ENCODE measurements around the gene PNMA6F. TPM values are rescaled to one million over a fixed set of nuclear protein-coding genes. Genes with fewer than 3 reads are reported as not detected.

PNMA6F gene
- total RNA-seq, 1 donor from 2014 or later = not detected

DNA sequence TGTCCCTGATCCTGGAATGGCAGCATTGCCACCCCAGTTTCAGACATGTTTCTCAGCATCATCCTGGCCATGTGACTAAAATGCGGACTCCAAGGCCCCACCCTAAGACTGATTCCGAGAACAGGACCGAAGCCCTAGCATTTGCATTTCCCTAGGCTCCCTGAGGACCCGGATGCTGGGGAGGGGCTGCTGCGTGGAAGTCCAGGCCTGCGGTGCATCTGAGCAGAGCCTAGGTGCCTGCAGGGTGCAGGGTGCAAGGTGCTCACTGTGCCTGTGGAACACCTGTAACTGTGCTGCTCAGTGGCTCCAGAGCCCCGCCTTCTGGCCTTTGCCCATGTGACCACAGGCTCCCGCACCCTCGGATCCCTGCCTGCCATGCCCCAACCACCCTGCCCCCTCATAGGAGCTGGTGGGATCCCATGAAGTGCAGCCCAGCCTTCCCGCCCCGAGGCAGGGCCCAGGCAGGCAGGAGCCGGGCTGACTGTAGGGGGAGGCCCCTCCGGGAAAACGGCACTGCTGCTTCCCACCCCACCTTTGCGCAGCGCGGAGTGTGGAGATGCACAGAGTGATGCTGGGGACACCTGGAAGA, 14.9 kb downstream of the PNMA6F start:
- no peak overlapping the region for H3K27ac Mint-ChIP-seq (ENCODE audit: unreplicated experiment)
- H3K4me1 Mint-ChIP-seq (ENCODE audit: low read depth) = no peaks in the 10 kb centered on the region
- H3K36me3 Mint-ChIP-seq (ENCODE audit: low read depth) = peaks cover 3% of the 10 kb centered on the region
- peaks cover 14% of the 10 kb centered on the region for H3K9me3 Mint-ChIP-seq (ENCODE audit: low read depth)
- no peak overlapping the region for H3K4me3 Mint-ChIP-seq (ENCODE audit: unreplicated experiment)
- TF ChIP-seq, protein P1, sequence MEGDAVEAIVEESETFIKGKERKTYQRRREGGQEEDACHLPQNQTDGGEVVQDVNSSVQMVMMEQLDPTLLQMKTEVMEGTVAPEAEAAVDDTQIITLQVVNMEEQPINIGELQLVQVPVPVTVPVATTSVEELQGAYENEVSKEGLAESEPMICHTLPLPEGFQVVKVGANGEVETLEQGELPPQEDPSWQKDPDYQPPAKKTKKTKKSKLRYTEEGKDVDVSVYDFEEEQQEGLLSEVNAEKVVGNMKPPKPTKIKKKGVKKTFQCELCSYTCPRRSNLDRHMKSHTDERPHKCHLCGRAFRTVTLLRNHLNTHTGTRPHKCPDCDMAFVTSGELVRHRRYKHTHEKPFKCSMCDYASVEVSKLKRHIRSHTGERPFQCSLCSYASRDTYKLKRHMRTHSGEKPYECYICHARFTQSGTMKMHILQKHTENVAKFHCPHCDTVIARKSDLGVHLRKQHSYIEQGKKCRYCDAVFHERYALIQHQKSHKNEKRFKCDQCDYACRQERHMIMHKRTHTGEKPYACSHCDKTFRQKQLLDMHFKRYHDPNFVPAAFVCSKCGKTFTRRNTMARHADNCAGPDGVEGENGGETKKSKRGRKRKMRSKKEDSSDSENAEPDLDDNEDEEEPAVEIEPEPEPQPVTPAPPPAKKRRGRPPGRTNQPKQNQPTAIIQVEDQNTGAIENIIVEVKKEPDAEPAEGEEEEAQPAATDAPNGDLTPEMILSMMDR (IDR thresholded peaks at IDR 0.05) = no peak
- peaks cover 14% of the 10 kb centered on the region for H3K27me3 Mint-ChIP-seq (ENCODE audit: low read depth)
- DNase-seq (ENCODE audit: low spot score) = no peak

DNA sequence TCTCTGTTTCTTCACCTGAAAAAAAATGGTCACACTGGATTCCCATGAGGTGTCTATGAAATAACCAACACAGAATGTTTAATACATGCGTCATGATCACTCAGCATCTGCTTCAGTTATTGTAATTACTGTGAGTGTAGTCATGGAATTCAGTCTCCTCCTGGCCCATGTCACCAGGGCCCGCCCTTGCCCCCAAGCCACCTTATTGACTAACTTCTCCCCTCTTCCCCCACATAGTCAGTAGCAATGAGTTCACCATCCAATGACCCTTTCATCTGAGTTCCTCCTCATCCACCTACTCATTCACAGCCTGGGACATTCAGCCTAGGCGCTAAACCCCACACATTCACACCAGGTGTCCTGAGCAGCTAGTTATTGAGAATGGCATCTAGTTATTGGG, 15.6 kb downstream of the PNMA6F start:
- no peak for DNase-seq (ENCODE audit: low spot score)
- Mint-ChIP-seq H3K4me3 (ENCODE audit: unreplicated experiment) (no peak overlapping the region), H3K36me3 (ENCODE audit: low read depth) (peaks cover 3% of the 10 kb centered on the region), H3K9me3 (ENCODE audit: low read depth) (peaks cover 12% of the 10 kb centered on the region), H3K27ac (ENCODE audit: unreplicated experiment) (no peak overlapping the region), H3K4me1 (ENCODE audit: low read depth) (no peaks in the 10 kb centered on the region), H3K27me3 (ENCODE audit: low read depth) (peaks cover 14% of the 10 kb centered on the region)
- TF ChIP-seq, protein P1 (IDR thresholded peaks at IDR 0.05) = no peak

DNA sequence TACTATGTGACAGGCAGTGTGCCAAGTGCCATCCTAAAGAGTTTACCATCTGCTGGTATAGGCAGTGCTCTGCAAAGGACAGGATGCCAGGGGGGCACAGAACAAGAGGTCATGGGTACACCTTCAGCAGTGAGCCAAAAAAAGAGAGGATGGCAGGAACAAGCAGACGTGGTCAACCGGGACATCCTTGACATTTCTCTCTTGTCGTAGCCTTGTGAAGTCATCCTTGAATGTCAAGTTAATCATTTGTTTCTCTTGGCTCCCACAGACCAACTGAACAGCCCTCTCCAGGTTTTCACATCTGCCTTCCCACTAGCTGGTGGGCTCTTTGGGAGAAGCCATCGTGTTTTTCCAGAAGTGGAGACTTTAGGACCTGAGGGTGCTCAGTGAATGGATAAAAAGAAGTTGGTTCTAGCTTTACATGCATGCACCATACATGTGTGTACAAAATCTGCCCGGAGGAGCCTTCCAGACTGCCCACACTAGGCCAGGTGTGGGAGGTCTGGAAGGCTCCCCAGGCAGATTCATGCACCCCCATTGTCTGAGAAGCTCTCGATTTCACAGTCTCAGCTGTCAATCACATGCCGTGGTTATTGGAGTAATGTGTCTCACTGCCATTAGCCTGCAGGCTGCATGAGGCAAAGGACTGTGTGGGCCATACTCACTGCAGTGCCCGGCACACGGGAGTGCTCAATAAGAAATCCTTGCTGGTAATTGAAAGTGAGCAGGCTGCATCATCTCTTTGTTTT, 16.4 kb downstream of the PNMA6F start:
- Mint-ChIP-seq H3K36me3 (ENCODE audit: low read depth) (peaks cover 2% of the 10 kb centered on the region), H3K9me3 (ENCODE audit: low read depth) (peaks cover 9% of the 10 kb centered on the region), H3K27me3 (ENCODE audit: low read depth) (peaks cover 17% of the 10 kb centered on the region), H3K4me1 (ENCODE audit: low read depth) (no peaks in the 10 kb centered on the region), H3K4me3 (ENCODE audit: unreplicated experiment) (no peak overlapping the region), H3K27ac (ENCODE audit: unreplicated experiment) (no peak overlapping the region)
- no peak for DNase-seq (ENCODE audit: low spot score)
- TF ChIP-seq, protein P1 (IDR thresholded peaks at IDR 0.05) = no peak

DNA sequence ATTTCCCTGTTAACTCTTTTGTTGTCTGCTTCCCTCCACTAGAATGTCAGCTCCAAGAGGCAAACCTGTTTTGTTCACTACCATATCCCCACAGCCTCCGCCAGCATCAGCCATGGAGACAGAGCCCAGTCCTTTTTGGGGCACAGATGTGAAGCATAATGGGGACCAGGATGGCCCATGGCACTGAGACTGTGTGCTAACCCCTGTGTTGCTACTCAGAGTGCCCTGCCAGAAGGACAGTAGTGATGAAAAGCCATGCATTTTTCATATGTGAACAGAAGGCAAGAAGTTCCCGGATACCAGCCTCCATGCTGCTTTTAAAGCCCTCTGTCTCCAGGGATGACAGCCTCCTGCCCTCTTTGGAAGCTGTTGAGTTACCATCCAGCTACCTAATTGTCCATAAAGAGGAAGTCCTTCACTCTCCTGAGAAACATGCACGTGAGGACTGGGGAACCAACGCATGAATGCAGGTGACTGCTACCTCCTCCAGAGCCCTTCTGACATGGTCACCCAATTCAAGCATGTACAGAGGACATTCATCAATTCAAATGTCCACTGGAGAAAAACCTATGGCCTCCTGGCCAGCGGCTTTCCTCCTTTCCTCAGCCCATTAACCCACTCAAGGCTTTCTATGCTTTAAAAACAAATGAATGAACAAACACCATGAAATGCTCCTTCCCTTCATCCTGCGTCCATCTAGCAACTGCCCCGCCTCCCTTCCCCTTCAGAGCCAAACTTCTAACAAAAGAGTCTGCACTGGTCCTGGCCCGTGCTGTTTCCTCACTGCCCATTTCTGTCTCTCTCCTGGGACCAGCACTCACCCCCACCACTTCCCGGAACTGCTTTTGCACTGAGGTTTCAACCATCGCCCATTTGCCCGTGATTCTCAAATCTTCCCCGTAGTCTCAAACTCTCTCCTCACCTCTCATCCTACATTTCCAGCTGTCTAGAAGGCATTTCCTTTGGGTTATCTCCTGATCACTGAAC, 18.0 kb downstream of the PNMA6F start:
- TF ChIP-seq, protein P1 (IDR thresholded peaks at IDR 0.05) = no peak
- Mint-ChIP-seq H3K36me3 (ENCODE audit: low read depth) (no peaks in the 10 kb centered on the region), H3K27ac (ENCODE audit: unreplicated experiment) (no peak overlapping the region), H3K4me3 (ENCODE audit: unreplicated experiment) (no peak overlapping the region), H3K9me3 (ENCODE audit: low read depth) (peaks cover 9% of the 10 kb centered on the region), H3K4me1 (ENCODE audit: low read depth) (no peaks in the 10 kb centered on the region), H3K27me3 (ENCODE audit: low read depth) (peaks cover 18% of the 10 kb centered on the region)
- no peak for DNase-seq (ENCODE audit: low spot score)

DNA sequence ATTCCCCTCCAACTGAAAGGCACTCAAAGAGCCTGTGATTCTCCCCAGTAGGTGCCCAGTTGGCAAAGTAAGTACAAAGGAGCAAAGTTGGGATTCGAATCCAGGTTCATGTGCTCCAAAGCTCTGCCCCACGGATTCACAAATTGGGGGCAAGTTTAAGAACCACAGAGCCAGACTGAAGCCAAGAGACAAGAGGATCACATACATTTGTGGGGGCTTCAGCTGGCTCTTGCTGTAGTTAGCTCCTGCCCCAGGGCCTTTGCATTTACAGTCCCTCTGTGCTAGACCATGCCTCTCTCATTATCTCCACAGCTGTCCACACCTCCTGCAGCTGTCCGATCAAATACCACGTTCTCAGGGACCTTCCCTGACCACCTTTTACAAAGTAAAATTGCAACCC, 18.8 kb downstream of the PNMA6F start:
- TF ChIP-seq, protein P1 (IDR thresholded peaks at IDR 0.05) = no peak
- no peaks in the 10 kb centered on the region for H3K36me3 Mint-ChIP-seq (ENCODE audit: low read depth)
- H3K4me1 Mint-ChIP-seq (ENCODE audit: low read depth) = no peaks in the 10 kb centered on the region

More for the DNA sequence above, 18.8 kb downstream of the PNMA6F start:
- Mint-ChIP-seq H3K27me3 (ENCODE audit: low read depth) (peaks cover 21% of the 10 kb centered on the region), H3K27ac (ENCODE audit: unreplicated experiment) (no peak overlapping the region), H3K4me3 (ENCODE audit: unreplicated experiment) (no peak overlapping the region), H3K9me3 (ENCODE audit: low read depth) (peaks cover 9% of the 10 kb centered on the region)
- DNase-seq (ENCODE audit: low spot score) = no peak
